Renal pelvis (tissue), 4 donors: ENCODE results near the gene CCL24. TPM values are rescaled to one million over a fixed set of nuclear protein-coding genes. Genes with fewer than 3 reads are reported as not detected.
"Not testable (repeated sequence)": the region's sequence is repeated elsewhere in the genome, so short reads cannot be mapped to it uniquely, and the experiment has no call there.

Source experiments
- DNase-seq: peaks from one replicate; pipeline ENCODE4 v3.0.0-alpha.2; 2013
- polyA plus RNA-seq, 3 donors: library from polyadenylated mRNA; unstranded; fragments of 120-200 nt; gene quantifications; one replicate each; pipeline ENCODE4 v1.2.1, GENCODE V29; 2013; ENCODE audit not compliant: insufficient read length in 3 of 3

Gene CCL24
- polyA plus RNA-seq, 3 donors: 0.93 TPM; not detected in 2

GRCh38 chr7:75820688-75821087 is 7.1 kb upstream of the CCL24 start:
- DNase-seq: no peak

- no peak for DNase-seq
Observed at GRCh38 chr7:75819711-75820110, 6.1 kb upstream of the CCL24 start.

GRCh38 chr7:75818472-75818871 is 4.9 kb upstream of the CCL24 start:
- no peak for DNase-seq

DNA sequence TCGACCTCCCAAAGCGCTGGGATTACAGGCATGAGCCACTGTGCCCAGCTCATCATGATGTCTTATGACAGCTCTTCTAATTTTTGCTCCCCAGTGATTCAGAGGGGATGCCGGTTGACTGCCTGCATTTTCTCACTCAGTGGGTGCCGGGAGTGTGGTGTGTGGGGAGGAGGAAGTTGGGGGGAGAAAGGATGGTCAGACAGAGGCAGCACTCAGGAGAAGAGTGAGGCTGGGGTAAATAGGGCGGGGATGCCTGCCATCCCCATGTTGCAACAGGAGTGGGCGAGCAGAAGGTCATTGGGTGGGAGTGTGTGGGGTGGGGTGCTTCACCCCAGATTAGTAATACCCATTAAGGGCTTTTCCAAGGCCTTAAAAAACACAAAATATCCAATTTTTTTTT is 3.5 kb upstream of the CCL24 start:
- DNase-seq: no peak

GRCh38 chr7:75815418-75816064 is 1.9 kb upstream of the CCL24 start:
- DNase-seq: no peak

DNA sequence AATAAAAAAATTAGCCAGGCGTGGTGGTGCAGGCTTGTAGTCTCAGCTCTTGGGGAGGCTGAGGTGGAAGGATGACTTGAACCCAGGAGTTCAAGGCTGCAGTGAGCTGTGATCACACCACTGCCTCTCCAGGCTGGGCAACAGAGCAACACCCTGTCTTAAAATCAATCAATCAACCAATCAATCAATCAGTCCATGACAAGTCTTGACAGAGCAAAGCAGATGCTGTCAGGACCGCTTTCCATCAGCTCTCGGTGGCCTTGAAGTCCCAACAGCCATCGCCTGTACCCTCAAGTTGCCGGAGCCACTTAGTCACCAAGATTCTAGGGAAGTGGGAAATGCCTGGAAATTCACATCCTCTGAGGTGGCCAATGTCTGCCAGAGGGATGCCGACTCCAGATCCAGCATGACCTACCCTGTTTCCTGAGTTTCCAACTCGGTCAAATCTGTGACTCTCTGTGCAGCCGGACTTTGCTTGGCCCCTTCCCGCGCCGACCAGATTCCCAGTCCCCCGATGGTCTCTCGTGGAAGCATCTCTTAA is 871 bp upstream of the CCL24 start:
- DNase-seq: no peak

- no peak for DNase-seq
Observed at GRCh38 chr7:75813084-75813483, 522 bp downstream of the CCL24 start.

GRCh38 chr7:75811894-75812678 is 1.5 kb downstream of the CCL24 start:
- DNase-seq: no peak

- DNase-seq: no peak
Observed at GRCh38 chr7:75809396-75809795, 4.2 kb downstream of the CCL24 start.

GRCh38 chr7:75808106-75808505 is 5.5 kb downstream of the CCL24 start:
- no peak for DNase-seq

- DNase-seq: no peak
Observed at GRCh38 chr7:75807452-75807851, 6.2 kb downstream of the CCL24 start.

DNA sequence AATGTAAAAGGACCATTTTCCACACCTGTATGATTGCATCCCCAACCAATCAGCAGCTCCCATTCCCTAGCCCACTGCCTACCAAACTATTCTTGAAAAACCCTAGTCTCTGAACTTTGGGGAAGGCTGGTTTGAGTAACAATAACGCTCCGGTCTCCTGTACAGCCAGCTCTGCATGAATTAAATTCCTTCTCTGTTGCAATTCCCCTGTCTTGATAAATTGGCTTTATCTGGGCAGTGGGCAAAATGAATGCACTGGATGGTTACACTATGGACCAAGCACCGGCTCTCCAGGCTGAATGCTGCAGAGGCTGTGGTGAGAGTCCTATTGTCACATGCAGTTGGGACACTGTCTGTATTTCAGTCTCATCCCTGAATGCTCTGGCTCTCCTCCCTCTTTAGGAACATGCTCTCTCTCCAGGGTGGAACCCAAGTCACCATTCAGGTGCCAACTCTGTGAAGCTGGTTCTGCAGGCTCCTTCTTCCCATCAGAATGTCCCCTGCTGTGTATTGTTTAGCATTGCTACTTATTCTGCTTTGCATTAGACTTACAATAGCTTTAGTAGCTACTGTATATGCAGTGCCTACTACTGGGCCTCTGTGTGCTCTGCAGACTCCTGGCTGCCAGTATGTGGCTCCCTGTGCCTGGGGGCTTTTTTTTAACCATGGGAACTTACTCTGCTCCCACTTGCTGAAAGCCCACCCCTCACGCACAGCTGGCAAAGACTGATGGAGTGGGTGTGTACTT is 6.9 kb downstream of the CCL24 start:
- no peak for DNase-seq

DNA sequence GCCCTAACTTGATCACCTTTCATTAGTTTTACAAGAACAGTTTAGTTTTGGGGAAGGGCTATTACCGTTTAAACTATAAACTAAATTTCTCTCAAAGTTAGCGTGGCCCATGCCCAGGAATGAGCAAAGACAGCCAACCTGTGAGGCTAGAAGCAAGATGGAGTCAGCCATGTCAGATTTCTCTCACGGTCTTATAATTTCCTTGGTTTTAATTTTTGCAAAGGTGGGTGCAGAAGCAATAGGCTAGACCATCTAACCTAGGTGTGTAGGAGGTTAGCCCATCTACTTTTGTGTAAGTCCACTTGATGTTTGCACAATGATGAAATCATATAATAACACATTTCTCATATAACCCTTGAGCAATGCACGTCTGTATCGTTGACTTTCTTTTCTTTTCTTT is 8.9 kb downstream of the CCL24 start:
- no peak for DNase-seq

DNA sequence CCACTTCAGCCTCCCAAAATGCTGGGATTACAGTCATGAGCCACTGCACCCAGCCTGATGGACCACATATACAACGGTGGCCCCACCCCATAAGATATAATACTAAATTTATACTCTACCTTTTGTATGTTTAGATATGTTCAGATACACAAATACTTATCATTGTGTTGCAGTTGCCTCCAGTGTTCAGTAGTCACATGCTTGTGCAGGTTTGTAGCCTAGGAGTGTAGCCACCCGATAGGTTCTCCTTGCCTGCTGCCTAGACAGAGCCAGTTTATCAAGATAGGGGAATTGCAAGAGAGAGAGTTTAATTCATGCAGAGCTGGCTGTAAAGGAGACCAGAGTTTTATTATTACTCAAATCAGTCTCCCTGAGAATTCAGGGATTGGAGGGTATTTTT is 9.6 kb downstream of the CCL24 start:
- no peak for DNase-seq

DNA sequence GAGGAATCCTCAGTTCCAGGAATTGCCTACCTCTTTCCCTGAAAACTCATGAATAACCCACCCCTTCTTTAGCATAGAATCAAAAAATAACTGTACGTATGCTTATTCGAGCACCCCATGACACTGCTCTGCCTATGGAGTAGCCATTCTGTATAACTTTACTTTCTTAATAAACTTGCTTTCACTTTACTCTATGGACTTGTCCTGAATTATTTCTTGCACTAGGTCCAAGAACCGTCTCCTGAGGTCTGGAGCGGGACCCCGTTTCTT is 11.1 kb downstream of the CCL24 start:
- no peak for DNase-seq

DNA sequence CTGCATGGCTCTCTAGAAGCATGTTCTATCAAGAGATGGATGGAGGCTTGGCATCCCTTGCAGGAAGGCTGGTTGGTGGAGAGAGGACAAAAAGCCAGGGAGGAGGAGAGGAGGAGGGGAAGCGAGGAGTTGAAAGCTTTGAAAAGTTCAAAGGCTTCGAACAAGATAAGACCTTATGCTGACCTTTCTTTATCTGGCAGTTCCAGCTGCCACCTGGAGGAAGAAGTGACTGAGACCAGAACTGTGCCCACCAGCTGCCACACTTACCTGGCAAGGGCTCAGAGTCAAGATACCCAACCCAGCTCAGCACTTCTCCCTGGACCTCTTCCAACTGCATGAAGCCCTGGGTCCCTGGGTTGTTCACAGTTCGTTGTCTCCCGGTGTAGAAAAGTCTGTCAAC is 14.8 kb downstream of the CCL24 start:
- DNase-seq: no peak

DNA sequence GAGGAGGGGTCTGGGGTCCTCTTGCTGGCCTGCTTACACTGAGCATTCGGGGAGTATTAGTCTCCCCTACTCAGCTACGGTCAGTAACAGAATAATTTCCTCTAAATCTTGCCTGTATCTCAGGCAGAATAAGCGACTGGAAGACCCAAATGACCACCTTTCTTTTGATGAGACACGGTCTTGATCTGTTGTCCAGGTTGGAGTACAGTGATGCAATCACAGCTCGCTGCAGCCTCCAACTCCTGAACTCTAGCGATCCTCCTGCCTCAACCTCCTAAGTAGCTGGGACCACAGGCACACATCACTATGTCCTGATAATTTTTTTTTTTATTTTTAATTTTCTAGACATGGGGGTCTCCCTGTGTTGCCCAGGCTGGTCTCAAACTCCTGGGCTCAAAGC is 17.2 kb downstream of the CCL24 start:
- no peak for DNase-seq

- DNase-seq: no peak
Observed at GRCh38 chr7:75795831-75796285, 17.7 kb downstream of the CCL24 start.

GRCh38 chr7:75793676-75794075 is 19.9 kb downstream of the CCL24 start:
- DNase-seq: no peak

DNA sequence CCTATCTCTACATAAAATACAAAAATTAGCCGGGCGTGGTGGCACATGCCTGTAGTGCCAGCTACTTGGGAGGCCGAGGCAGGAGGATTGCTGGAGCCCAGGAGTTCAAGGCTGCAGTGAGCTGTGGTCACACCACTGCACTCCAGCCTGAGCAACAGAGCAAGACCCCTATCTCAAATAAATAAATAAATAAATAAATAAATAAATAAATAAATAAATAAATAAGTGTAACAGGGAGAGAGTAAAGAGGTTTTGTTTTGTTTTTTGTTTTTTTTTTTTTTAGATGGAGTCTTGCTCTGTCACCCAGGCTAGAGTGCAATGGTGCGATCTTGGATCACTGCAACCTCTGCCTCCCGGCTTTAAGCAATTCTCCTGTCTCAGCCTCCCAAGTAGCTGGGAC is 21.0 kb downstream of the CCL24 start:
- DNase-seq: not testable (repeated sequence)

- no peak for DNase-seq
Observed at GRCh38 chr7:75789361-75789924, 24.2 kb downstream of the CCL24 start.

GRCh38 chr7:75788154-75788847 is 25.3 kb downstream of the CCL24 start:
- DNase-seq: not testable (repeated sequence)
